Activated CD8-positive, alpha-beta memory T cell treated with anti-CD3 and anti-CD28 coated beads for 48 hours (primary cell): ENCODE results near the gene DUSP19.

ENCODE experiments used
- DNase-seq, 3 experiments: peaks; one replicate each; pipeline ENCODE4 v3.0.0-alpha.2; 2020; ENCODE audit warnings: low read depth in 2 of 3, low spot score in 2 of 3

The DUSP19 gene

DNA sequence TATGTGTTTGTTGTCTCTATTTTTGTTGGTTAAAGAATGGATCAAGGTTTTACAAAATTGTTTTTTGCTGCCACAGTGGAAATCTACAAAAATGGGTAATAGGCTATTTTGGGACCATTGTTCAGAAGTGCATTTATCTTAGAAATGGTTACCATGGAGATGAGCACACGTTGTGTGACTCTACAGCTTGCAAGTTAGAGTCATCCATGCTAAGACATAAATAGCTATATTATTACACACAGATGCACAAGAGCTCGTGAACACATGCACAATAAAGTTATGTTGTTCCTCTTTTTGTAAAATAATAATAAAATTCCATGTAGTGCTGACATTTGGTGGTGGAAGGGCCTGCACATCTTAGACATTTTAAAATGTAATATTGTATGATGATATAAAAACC, 15.5 kb upstream of the DUSP19 start:
- no peak for DNase-seq

GRCh38 chr2:183068561-183068960, 10.0 kb upstream of the DUSP19 start:
- DNase-seq: no peak

- no peak for DNase-seq
These were observed 9.4 kb upstream of the DUSP19 start for GRCh38 chr2:183069174-183069573.

- DNase-seq: no peak
These were observed 7.4 kb upstream of the DUSP19 start for GRCh38 chr2:183070942-183071844.

DNA sequence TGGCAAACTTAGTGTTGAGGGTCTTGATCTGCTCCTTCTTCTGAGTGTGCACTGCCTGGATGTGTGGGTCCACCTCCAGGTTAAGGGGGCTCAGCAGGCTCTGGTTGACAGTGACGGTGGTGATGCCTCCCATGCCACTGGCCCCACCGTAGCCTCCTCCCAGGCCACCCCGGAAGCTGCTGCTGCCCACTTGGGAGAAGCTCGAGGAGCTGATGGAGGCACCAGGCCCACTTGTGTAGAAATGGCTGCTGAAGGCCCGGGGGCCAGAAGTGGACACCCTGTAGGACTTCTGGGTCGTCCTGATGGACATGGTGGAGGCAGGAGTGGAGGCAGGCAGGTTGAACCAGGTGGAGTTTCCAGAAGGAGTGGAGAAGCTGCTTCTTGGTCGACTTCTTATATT, 6.4 kb upstream of the DUSP19 start:
- no peak for DNase-seq

GRCh38 chr2:183078163-183078463, 434 bp upstream of the DUSP19 start:
- no peak for DNase-seq

DNA sequence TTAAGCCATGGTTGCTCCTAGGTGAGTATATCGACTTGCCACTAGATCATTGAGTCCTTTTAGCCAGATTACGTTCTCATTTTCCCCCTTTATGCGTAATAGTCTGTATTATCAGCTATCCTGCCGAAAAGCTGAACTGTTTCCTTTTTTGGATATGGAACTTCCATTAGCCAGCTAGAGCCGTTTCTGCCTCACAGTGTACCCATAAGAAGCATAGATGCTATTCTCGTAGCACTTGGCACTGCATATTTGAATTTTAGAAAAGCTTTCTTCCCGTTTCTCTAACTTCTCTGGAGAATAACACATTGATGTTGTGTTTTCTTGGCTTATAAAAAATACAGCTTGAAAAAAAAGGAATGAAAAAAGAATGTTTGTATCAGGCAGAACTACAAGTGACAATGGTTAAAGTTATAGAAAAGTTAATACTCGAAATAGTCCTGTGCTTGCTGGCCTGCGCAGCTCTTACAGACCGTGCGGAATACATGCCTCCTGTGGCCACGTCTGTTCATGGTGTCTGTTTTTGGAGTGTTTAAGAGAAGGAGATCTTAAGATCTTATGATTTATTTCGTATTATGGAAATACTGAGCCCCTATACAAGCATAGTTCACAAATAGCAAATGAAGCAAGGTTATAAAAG, 710 bp downstream of the DUSP19 start:
- no peak for DNase-seq

- DNase-seq: no peak
These were observed 3.4 kb downstream of the DUSP19 start for GRCh38 chr2:183081911-183082310.

- no peak for DNase-seq
These were observed 9.5 kb downstream of the DUSP19 start for GRCh38 chr2:183088061-183088460.

- no peak for DNase-seq
These were observed 10.8 kb downstream of the DUSP19 start for GRCh38 chr2:183089192-183089851.

DNA sequence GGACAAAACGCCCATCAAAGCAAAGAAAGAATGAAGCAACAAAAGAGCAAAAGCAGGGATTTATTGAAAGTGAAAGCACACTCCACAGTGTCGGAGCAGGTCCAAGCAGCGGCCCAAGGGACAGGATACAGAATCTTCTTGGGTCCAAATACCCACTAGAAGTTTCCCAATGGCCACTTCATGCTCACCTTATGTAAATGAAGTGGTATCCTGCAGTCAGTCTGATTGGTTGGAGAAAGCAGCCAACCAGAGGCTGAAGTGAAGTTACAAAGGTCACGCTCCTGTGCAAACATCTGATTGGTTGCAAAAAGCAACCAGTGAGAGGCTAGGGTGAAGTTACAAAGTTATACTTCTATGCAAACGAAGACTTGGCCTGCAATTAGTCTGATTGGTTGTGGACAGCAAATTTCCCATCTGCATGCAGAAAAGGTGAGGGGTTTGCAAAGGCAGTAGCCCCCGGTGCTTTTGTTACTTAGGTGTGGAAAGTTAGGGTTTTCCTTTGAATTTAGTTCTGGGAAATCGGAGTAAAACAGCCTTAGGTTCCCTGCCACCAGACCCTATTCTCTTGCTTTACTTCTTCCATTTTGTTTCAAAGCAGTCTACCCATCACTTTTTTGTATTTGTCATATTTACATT, 12.9 kb downstream of the DUSP19 start:
- no peak for DNase-seq

- no peak for DNase-seq
These were observed 13.4 kb downstream of the DUSP19 start for GRCh38 chr2:183091954-183092345.

- DNase-seq: no peak
These were observed 15.5 kb downstream of the DUSP19 start for GRCh38 chr2:183093857-183094657.

DNA sequence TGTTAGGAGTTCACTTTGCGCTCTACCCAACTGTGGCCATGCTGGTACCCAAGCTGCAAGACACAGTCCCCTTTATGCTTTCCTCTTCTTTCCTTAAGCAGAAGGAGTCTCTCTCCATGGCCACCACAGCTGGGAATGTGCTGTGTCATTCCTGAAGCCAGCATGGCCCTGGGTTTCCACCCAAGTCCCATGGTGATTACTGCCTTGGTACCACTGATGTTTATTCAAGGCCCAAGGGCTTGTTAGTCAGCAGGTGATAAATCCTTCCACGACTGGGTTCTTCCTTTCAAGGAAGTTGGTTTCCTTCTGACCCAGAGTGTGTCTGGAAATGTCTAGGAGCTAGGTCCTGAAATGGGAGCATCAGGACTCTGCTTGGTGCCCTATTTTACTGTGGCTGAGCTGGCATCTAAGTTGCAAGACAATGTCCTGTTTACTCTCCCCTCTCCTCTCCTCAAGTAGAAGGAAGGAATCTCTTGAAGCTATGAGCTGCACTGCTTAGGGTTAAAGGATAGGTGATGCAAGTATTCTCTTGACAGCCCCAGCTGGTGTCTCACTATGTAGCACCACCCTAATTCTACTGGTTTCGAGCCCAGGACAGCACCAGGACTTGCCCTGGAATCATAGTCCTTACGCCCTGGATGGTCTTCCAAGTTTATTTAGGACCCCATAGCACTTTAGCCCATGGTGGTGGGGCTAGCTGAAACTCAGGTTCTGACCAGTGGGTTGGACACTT, 27.0 kb downstream of the DUSP19 start:
- no peak for DNase-seq

DNA sequence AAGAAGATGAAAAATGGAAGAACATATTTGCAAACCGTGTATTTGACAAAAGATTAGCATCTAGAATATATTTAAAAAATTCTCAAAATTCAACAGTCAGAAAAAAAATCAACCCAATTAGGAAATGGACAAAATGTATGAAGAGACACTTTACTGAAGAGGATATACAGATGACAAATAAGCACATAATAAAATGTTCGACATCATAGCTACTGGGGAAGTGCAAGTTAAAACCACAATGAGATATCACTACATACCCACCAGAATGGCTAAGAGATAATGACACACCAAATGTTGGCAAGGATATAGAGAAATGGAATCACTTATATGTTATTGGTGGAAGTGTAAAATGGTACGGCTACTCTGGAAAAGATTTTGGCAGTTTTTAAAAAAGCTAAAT, 34.0 kb downstream of the DUSP19 start:
- DNase-seq: no peak

DNA sequence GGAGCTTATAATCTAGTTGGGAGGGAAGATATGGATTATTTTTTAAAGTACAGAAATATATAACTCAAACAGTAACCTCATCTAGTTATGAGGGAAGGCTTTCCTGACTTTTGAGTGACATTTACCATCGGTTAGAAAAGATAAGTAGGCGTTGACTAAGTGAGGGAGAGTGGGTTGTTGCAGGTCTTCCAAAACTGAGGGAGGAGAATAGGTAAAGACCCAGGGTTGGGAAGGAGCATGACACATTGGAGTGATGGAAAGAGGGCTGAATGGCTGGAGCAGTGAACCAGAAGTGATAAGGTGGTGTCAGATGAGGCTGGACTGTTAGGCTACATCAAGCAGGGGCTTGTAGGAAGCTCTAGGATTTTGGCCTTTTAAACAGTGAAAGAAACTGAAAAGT, 35.1 kb downstream of the DUSP19 start:
- DNase-seq: no peak

DNA sequence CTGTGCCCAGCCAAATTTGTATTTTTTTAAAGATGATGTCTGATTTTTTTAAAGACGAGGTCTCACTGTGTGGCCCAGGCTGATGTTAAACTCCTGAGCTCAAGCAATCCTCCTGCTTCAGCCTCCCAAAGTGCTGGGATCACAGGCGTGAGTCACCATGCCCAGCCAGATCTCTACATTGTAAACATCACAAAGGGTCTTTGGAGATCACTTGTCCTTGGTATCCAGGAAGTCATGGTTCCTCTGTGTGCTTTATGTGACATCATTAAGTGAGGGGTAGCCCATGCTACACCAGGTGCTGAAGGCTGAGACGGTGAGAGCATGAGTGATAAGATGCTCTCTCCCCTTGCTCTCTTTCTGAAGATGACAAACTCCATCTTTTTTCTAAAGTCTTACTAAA, 38.7 kb downstream of the DUSP19 start:
- no peak for DNase-seq

DNA sequence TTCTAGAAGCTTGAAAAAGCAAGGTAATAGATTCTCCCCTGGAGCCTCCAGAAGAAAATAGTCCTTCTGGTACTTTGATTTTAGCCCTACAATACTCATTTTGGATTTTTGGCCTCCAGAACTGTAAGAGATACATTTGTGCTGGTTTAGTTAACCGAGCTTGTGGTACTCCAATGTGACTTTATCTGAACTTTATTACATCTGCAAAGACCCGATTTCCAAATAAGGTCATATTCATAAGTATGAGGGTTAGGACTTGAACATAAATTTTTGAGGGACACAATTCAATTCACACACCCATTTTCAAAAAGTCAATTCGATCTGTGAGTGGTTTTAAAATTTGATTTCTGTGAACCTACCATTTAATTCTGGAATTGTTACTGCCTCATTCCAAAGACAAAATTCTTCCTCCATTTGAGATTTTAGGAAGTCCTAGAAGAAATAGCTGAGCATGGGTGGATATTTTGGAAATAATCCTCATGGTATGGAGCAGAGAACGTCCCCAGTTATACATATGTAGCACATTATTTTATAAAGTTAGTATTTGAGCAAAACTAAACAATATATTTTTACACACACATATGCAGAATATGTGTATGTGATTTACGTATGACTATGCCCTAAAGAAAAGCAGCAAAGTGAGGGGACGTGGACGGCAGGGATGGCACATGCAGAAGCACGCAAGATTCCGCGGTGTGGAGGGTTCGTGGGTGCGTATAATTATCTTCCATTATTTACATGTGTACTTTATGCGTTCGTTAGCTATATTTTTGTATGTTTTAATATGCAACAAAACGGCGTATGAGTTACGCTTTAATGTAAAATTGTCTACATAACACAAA, 44.8 kb downstream of the DUSP19 start:
- DNase-seq: no peak

DNA sequence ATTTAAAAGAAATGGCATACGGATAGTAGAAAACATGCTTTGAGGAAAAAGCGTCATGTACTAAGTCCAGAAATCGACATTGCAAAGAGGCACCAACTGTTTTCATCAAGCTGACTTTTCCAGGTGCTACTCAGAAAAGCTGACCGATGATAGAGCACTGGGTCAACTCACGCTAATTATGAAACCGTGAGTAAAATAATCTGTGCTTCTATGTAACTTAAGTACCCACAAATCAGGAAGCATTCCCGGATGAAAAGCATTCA, 45.3 kb downstream of the DUSP19 start:
- no peak for DNase-seq
